ENCODE results near the gene PYHIN1. TPM values are rescaled to one million over a fixed set of nuclear protein-coding genes. Genes with fewer than 3 reads are reported as not detected.

The PYHIN1 gene
- total RNA-seq, 1 experiment from 2014 or later, result not detected

- BruUV-seq (replicated peaks), result no TSS peak
- no peaks in the 10 kb centered on the region for H3K9me2 ChIP-seq (ENCODE audit: insufficient read depth)
- H4K20me1 ChIP-seq (ENCODE audit: insufficient read depth), result no peaks in the 10 kb centered on the region
- H3K79me2 ChIP-seq (ENCODE audit: insufficient read depth, low read length), result no peaks in the 10 kb centered on the region
- H2AFZ ChIP-seq (ENCODE audit: low read depth, low read length, poor library complexity, severe bottlenecking), result no peak overlapping the region
- POLR2A ChIA-PET, result no interaction called here
- no peaks in the 10 kb centered on the region for H3K9me3 ChIP-seq (ENCODE audit: control insufficient read depth in 1 of 2, insufficient read depth in 1 of 2, low read depth in 1 of 2, low read length in 2 of 2)
- no peak for DNase-seq (ENCODE audit: low read depth, low spot score)
- no peak overlapping the region for H3K27ac ChIP-seq (ENCODE audit: low read depth, low read length)
- no peaks in the 10 kb centered on the region for H3K4me1 ChIP-seq (ENCODE audit: control insufficient read depth in 1 of 2, insufficient read depth in 2 of 2, low read length in 2 of 2)
- no peaks in the 10 kb centered on the region for H3K36me3 ChIP-seq (ENCODE audit: control insufficient read depth in 1 of 2, insufficient read depth in 2 of 2, low read length in 2 of 2)
- no peak overlapping the region for H3K4me3 ChIP-seq (replicated peaks in 1 of 2; ENCODE audit: low read depth in 1 of 2, low read length in 2 of 2)
- no peak for ATAC-seq
- CTCF ChIA-PET, result no interaction called here
- no peak for TF ChIP-seq JUND (IDR thresholded peaks at IDR 0.05)
- no peak for TF ChIP-seq ZFX (IDR thresholded peaks at IDR 0.05)
- TF ChIP-seq CEBPB (IDR thresholded peaks at IDR 0.05; ENCODE audit: low read depth), result no peak
- TF ChIP-seq POLR2A (IDR thresholded peaks at IDR 0.05; ENCODE audit: borderline replicate concordance, extremely low read depth, insufficient read depth, insufficient read length), result no peak
- TF ChIP-seq ATF3 (IDR thresholded peaks at IDR 0.05), result no peak
- no peak for TF ChIP-seq POLR2AphosphoS5 (IDR thresholded peaks at IDR 0.05; ENCODE audit: low read depth, low read length)
- no peak for TF ChIP-seq RAD21 (IDR thresholded peaks at IDR 0.05; ENCODE audit: low read depth)
- no peak for TF ChIP-seq REST (IDR thresholded peaks at IDR 0.05; ENCODE audit: low read depth)
- no peak for TF ChIP-seq YY1 (IDR thresholded peaks at IDR 0.05; ENCODE audit: extremely low read depth, insufficient replicate concordance, low read depth, low read length)
- no peak for TF ChIP-seq ELF1 (IDR thresholded peaks at IDR 0.05; ENCODE audit: borderline replicate concordance, low read depth)
- TF ChIP-seq ZNF274 (IDR thresholded peaks at IDR 0.05; ENCODE audit: low read depth, low read length), result no peak
- TF ChIP-seq TCF7L2 (IDR thresholded peaks at IDR 0.05; ENCODE audit: borderline replicate concordance, extremely low read depth, insufficient read depth, insufficient read length), result no peak
- no peak for TF ChIP-seq SRF (IDR thresholded peaks at IDR 0.05; ENCODE audit: low read depth)
- TF ChIP-seq, protein P1, sequence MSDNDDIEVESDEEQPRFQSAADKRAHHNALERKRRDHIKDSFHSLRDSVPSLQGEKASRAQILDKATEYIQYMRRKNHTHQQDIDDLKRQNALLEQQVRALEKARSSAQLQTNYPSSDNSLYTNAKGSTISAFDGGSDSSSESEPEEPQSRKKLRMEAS (IDR thresholded peaks at IDR 0.05), result no peak
- TF ChIP-seq, protein P2, sequence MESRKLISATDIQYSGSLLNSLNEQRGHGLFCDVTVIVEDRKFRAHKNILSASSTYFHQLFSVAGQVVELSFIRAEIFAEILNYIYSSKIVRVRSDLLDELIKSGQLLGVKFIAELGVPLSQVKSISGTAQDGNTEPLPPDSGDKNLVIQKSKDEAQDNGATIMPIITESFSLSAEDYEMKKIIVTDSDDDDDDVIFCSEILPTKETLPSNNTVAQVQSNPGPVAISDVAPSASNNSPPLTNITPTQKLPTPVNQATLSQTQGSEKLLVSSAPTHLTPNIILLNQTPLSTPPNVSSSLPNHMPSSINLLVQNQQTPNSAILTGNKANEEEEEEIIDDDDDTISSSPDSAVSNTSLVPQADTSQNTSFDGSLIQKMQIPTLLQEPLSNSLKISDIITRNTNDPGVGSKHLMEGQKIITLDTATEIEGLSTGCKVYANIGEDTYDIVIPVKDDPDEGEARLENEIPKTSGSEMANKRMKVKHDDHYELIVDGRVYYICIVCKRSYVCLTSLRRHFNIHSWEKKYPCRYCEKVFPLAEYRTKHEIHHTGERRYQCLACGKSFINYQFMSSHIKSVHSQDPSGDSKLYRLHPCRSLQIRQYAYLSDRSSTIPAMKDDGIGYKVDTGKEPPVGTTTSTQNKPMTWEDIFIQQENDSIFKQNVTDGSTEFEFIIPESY (IDR thresholded peaks at IDR 0.05; ENCODE audit: extremely low read depth, insufficient replicate concordance, low read length), result no peak
- H3K27me3 ChIP-seq (ENCODE audit: insufficient read depth, low read length), result no peaks in the 10 kb centered on the region
- H3K4me2 ChIP-seq (ENCODE audit: low read length), result no peak overlapping the region
- RAD21 ChIA-PET (ENCODE audit: low non-redundant PET in 1 of 2, low total read pairs in 2 of 2, uncharacterized antibody in 2 of 2, unreplicated experiment in 2 of 2), result no interaction called here
- H3K9ac ChIP-seq (ENCODE audit: low read length), result no peak overlapping the region
- intact Hi-C loops (cut with micrococcal nuclease), result no loop called here
These were observed 41.5 kb downstream of the PYHIN1 start for GRCh38 chr1:158972841-158973240.
